Testis (tissue), 3 donors: ENCODE data around the gene TRABD2B. TPM values are rescaled to one million over a fixed set of nuclear protein-coding genes. Genes with fewer than 3 reads are reported as not detected.
"Not testable (repeated sequence)": the region's sequence is repeated elsewhere in the genome, so short reads cannot be mapped to it uniquely, and the experiment has no call there.

Experiments used
- DNase-seq: peaks from one replicate; pipeline ENCODE4 v3.0.0-alpha.2; 2019
- H3K27ac ChIP-seq, 2 donors: fragments of 200-600 bp; sonication (generic); one replicate each; pipeline ENCODE4 v1.5.1; 2019
- H3K27me3 ChIP-seq: fragments of 200-600 bp; sonication (generic); one replicate; pipeline ENCODE4 v1.5.1; 2019
- H3K36me3 ChIP-seq: fragments of 200-600 bp; sonication (generic); one replicate; pipeline ENCODE4 v1.5.1; 2017; ENCODE audit warnings: low read depth; ENCODE audit errors: missing control alignments
- H3K4me1 ChIP-seq: fragments of 200-600 bp; sonication (generic); one replicate; pipeline ENCODE4 v1.5.1; 2019
- H3K4me3 ChIP-seq, 2 donors: fragments of 200-600 bp; sonication (generic); one replicate each; pipeline ENCODE4 v1.5.1; 2017 to 2019
- H3K9me3 ChIP-seq: fragments of 200-600 bp; sonication (generic); one replicate; pipeline ENCODE4 v1.5.1; 2017
- CTCF ChIP-seq, 3 experiments: fragments of 450-650 bp in 2 of 3; fragments of 200-600 bp in 1 of 3; sonication (generic) in 1 of 3; IDR thresholded peaks; one replicate each; pipeline ENCODE4 v1.5.1; 2016 to 2019; ENCODE audit warnings: antibody characterized with exemption in 3 of 3, mild to moderate bottlenecking in 2 of 3, moderate library complexity in 1 of 3
- POLR2A ChIP-seq: fragments of 450-650 bp; IDR thresholded peaks from one replicate; pipeline ENCODE4 v1.6.1; 2017; ENCODE audit warnings: antibody characterized with exemption, mild to moderate bottlenecking, moderate library complexity
- WGBS, 2 donors: methylation state at CpG; one replicate each; pipeline ENCODE4 v1.1.5; 2018; 5-methylcytosine and 5-hydroxymethylcytosine counted together
- intact Hi-C: fragments of 100-400 bp; cut with DNase I; formaldehyde crosslinking; loops from one replicate; pipeline ENCODE4 v1.15.1; 2023; ENCODE audit warnings: low total_unique reads
- polyA plus RNA-seq: library from polyadenylated mRNA; stranded (reverse); fragments of 350-450 nt; fragmentation: Illumina TruSeq; extraction: RNeasy Lipid Tissue Mini Kit (QIAGEN cat#74804); gene quantifications from one replicate; pipeline ENCODE4 v1.2.3, GENCODE V29; 2014; ENCODE audit warnings: low read depth, low replicate concordance; ENCODE audit not compliant: insufficient read depth
- total RNA-seq, 2 donors: library from RNA; depleted of rRNA; stranded (reverse); fragments of >200 nt; gene quantifications; one replicate each; pipeline ENCODE4 v1.2.3, GENCODE V29; 2016

TRABD2B gene
- total and polyA plus RNA-seq, 3 donors from 2014 or later: 1.9 to 2.7 (median 2.0) TPM

- intact Hi-C loops: no loop called here
- WGBS, 2 donors: 82 to 87% methylated on average over 5 of the region's 5 CpGs
- no peak overlapping the region for H3K27ac ChIP-seq
- no peak for TF ChIP-seq POLR2A
- no peak for TF ChIP-seq CTCF (IDR thresholded peaks at IDR 0.05)
- no peak for DNase-seq
- H3K9me3 ChIP-seq: no peaks in the 10 kb centered on the region
- H3K4me1 ChIP-seq: peaks cover 20% of the 10 kb centered on the region
- H3K36me3 ChIP-seq: no peaks in the 10 kb centered on the region
- no peak overlapping the region for H3K4me3 ChIP-seq
- H3K27me3 ChIP-seq: no peaks in the 10 kb centered on the region
These were observed 34.3 kb downstream of the TRABD2B start for GRCh38 chr1:47962750-47963492.

GRCh38 chr1:47961835-47962234, 35.4 kb downstream of the TRABD2B start:
- H3K4me1 ChIP-seq: peaks cover 20% of the 10 kb centered on the region
- H3K4me3 ChIP-seq, H3K9me3 ChIP-seq, H3K27ac ChIP-seq, H3K36me3 ChIP-seq, DNase-seq, intact Hi-C loops, H3K27me3 ChIP-seq: not testable (repeated sequence)
- 93 to 96% methylated on average over 4 to 5 of the region's 5 CpGs for WGBS, 2 donors

GRCh38 chr1:47956491-47956890, 40.7 kb downstream of the TRABD2B start:
- H3K27me3 ChIP-seq, H3K4me3 ChIP-seq, H3K27ac ChIP-seq, H3K36me3 ChIP-seq, DNase-seq, intact Hi-C loops, H3K4me1 ChIP-seq, H3K9me3 ChIP-seq: not testable (repeated sequence)
- 97% methylated on average over 6 of the region's 6 CpGs for WGBS, 2 donors

- Histone ChIP-seq H3K36me3 (no peaks in the 10 kb centered on the region), H3K27me3 (no peaks in the 10 kb centered on the region), H3K27ac (no peak overlapping the region), H3K4me3 (no peak overlapping the region), H3K9me3 (no peaks in the 10 kb centered on the region), H3K4me1 (no peaks in the 10 kb centered on the region)
- DNase-seq: no peak
- intact Hi-C loops: no loop called here
- WGBS, 2 donors: 93 to 94% methylated on average over 3 of the region's 3 CpGs
- no peak for TF ChIP-seq POLR2A
- no peak for TF ChIP-seq CTCF (IDR thresholded peaks at IDR 0.05)
These were observed 43.5 kb downstream of the TRABD2B start for GRCh38 chr1:47953661-47954060.

GRCh38 chr1:47951545-47952235, 45.5 kb downstream of the TRABD2B start:
- TF ChIP-seq POLR2A: no peak
- TF ChIP-seq CTCF (IDR thresholded peaks at IDR 0.05): no peak
- 81 to 95% methylated on average over 5 to 6 of the region's 6 CpGs for WGBS, 2 donors
- Histone ChIP-seq H3K27me3 (no peaks in the 10 kb centered on the region), H3K4me3 (no peak overlapping the region), H3K4me1 (no peaks in the 10 kb centered on the region), H3K9me3 (no peaks in the 10 kb centered on the region), H3K36me3 (no peaks in the 10 kb centered on the region), H3K27ac (no peak overlapping the region)
- intact Hi-C loops: no loop called here
- no peak for DNase-seq
